NCI-H1417 treated with DMSO at 0.1 percent for 48 hours (cell line): Measurements from ENCODE around the gene NOM1.

Source experiments
- DNase-seq: peaks from one replicate; lab custom pipeline; 2025; lab: John Stamatoyannopoulos, UW

The NOM1 gene

DNA sequence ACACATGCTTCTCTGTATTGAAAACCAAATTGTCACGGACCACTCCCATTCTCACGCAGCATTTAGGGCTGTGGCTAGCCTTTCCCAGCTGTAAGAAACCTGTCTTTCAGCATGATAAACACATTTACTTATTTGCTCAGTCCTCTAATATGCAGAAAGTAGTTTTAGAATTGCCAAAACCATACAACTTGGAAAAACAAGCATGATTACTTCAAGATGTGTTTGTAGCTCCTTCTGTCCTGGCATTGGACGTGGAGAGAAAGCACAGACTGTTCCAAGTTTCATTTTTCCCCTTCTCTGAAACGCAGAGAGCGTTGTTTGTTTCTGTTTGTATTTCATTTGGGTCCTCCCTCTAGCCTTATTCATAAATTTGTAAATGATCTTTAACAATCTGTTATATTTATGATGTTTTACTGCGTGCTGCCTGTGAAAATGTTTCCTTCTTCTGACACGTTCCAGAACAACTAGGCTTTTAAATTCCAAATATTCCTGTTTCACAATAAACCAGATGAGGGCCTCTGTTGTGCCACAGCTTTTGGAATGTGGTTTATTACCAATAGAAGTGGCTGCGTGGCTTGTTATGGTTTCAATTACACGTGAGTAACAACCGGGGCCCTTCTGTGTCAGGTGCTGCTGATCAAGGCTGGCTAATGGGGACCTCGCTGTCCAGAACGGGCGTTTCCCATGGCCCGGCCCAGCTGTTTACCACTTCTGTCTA lies 34.8 kb downstream of the NOM1 start:
- DNase-seq, result no peak

DNA sequence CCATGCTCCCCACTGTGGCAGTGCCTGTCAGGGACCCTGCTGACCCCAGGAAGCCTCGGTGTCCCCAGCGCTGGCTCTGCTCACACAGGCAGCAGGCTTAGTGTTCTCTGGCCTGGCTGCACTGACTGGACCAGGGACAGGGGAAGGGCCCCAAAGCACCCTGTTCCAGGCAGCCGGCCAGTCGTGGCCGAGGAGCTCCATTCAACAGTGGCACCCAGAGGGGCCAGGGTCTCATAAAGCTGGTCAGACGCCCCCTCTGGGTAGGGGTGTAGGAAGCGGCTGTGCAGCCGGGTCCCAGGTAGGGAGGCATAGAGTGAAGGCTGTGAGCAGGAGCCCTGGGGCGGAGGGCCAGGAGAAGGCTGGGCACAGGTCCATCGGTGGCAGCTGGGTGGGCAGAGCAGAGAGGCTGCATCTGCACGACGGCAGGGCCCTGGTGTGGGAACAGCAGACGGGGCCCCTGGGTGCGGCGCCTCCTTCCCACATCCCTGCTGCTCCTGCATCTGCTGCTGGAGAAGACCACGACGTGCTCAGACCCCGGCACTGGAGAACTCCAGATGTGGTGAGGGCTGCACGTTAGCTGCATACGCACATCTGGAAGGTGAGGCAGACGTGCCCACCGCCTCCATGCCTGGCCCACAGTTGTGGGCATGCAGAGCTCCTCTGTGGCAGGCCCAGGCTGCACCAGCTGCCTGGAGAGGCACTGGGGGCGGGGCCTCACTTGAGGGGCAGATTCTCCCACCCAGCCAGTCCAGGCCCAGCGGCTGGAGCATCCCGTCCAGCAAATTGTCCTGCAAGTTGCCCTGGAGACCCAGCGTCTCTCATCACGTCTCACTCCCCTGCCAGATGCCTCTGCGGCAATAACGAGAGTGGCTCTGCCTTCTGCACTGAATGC lies 35.8 kb downstream of the NOM1 start:
- no peak for DNase-seq

- DNase-seq, result no peak
These were observed 36.9 kb downstream of the NOM1 start for GRCh38 chr7:156986378-156986777.

GRCh38 chr7:156988343-156989185 lies 39.1 kb downstream of the NOM1 start:
- DNase-seq, result no peak

- DNase-seq, result no peak
These were observed 40.4 kb downstream of the NOM1 start for GRCh38 chr7:156989766-156990535.

DNA sequence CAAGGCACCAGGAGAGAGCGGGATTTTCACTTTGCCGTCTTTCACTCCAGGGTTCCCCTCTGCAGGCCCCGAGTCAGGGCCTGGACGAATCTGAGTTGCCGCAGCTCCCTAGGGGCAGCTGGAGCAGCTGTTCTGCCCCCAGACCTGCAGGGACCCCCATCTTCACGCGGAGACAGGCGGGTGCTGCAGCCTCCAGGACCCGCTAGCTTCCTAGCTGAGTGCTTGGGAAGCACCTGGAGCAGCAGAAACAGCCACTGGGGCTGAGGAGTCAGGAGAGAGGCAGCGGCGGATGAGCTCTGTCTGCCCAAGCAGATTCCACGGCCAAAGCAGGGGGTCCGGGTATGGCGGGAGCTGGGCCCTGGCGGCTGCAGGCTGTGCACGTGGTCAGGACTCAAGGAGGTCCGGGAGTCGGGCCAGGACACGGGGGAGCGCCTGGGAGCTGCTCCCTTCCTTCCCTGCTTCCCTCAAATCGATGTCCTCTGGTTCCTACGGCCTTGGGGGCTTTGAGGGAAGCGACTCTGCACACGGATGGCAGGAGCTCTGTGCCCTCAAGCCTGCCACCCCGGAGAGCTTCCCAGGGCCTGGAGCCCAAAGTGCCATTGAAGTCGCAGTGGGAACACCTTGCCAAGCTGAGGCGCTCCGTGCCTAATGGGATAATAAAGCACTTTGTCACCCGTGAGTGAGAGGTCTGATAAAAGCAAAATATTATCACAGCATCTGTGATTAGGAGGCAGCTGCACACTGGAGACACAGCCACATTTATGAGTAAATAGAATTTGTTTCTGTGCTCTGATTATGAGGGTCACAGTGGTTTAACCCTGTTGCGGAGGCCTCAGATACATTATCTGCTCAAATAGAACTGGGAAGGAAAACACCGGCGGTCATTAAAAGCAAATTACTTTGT lies 43.8 kb downstream of the NOM1 start:
- peak; percentile 57 for DNase-seq

DNA sequence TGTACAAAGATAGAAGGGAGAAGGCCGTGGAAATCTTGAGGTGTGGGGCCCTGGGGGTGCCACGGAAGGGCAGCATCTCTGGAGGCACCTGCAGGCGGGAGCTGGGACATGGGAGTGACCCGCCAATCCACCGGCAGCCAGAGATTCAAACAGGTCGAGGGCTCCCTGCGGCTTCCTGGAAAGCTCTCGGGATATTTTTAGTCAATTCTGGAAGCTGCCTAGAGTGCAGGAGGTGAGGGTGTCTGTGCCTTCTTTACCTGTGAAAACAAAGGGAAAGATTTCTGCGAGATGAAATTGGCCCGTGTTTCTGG lies 44.4 kb downstream of the NOM1 start:
- no peak for DNase-seq

DNA sequence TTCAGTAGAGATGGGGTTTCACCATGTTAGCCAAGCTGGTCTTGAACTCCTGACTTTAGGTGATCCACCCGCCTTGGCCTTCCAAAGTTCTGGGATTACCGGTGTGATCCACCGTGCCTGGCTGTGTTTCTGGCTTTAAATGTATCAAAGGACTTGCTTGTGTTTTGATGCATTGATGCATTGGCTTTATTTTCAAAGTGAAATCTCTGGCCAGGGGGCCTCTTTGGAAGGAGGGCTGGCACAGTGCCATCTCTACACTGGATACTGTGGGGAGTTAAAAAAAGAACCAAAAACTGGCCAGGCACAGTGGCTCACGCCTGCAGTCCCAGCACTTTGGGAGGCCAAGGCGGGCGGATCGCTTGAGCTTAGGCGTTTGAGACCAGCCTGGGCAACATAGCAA lies 44.9 kb downstream of the NOM1 start:
- DNase-seq, result no peak

- no peak for DNase-seq
These were observed 49.8 kb downstream of the NOM1 start for GRCh38 chr7:156998988-156999957.

- peak; percentile 5 for DNase-seq
These were observed 50.6 kb downstream of the NOM1 start for GRCh38 chr7:156999958-157000726.

- no peak for DNase-seq
These were observed 51.5 kb downstream of the NOM1 start for GRCh38 chr7:157000741-157001653.

DNA sequence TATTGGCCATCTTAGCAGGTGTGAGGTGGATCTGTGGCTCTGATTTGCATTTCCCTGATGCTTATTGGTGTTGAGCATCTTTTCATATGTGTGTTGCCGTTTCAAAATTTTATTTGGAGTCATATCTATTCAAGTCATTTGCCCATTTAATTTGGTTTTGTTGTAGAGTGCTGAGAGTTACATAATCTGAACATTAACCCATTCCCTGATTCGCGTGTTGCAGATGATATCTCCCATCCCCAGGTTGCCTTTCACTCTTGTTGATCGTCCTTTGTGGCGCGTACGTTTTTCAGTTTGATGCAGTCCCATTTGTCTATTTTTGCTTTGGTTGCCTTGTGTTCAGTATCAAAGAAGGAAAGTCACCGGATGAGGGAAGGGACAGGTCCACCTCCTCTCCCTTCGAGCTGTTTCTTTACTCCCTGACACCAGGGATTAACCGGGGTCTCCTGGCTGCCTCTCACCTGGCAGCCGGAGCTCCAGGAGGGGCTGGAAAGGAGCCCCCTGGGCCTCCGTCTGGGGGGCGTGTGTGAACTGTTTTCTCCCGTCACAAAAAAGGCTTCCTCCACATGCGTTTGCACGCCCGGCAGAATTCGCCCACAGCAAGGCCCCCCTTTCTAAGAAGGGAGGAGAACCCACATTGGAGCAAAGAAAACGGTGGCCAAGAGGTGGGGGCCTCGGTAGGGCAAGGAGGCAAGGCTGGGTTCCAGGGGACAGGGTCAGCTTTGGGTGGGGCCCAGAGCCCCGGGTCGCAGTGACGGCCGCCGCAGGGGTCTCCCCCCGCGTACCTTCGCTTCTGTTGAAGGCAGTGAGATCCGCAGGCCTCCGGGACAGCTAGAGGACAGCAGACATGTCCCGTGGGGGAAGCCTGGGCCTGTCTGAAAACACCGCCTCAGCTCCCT lies 52.7 kb downstream of the NOM1 start:
- no peak for DNase-seq

GRCh38 chr7:157002819-157003421 lies 53.4 kb downstream of the NOM1 start:
- DNase-seq, result no peak

GRCh38 chr7:157003445-157003755 lies 53.9 kb downstream of the NOM1 start:
- DNase-seq, result no peak

DNA sequence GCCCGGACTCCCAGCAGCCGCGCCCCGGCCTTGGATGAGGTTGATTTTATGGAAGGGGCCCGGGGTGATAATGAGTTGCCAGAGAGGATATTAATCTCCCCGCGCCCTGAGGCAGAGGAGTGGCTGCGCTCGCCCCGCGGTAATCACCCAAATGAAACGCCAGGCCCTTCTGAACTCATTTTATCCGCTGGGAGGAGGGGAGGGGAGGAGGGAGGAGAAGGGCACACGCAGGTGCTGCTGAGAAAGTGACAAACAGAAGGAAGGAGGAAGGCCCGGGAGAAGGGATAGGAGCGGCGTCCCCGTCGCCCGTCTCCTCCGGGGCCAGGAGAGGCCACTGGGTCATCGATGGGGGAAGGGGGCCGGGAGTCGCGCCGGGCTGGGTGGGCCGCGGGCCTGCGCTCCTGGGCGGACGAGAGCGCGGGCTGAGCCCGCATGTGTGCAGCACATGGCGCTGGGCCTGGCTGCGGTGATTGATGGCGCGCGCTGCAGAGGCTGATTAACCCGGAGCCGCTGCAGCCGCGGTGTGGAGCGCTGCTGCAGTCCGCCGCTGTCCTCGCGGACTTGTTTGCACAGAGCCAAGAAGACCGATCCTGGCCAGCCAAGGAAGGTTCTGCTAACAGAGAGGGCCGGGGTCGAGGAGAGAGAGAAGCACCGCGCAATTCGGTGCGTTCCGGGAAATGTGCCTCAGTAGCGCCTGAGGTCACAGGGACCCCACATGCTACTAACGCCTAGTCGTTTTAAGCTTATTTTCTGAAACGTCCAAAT lies 54.4 kb downstream of the NOM1 start:
- DNase-seq, result no peak
